GM23338 (cell line): ENCODE data around the gene SZT2. TPM values are rescaled to one million over a fixed set of nuclear protein-coding genes. Genes with fewer than 3 reads are reported as not detected.

Experiments used
- ATAC-seq: fragments of 200-7000 bp; cut with Tn5 transposase; 3 replicates; pipeline ENCODE4 v1.9.1; 2020
- DNase-seq: peaks from one replicate; pipeline ENCODE4 v3.0.0-alpha.2; 2015; ENCODE audit warnings: low spot score
- H2AFZ ChIP-seq: fragments of 200-600 bp; sonication (generic); 2 replicates; pipeline ENCODE4 v1.8.0; 2016; ENCODE audit warnings: antibody characterized with exemption, mild to moderate bottlenecking, moderate library complexity
- H3F3A ChIP-seq: fragments of 200-600 bp; sonication (generic); replicated peaks from 2 replicates; pipeline ENCODE4 v1.8.0; 2017; ENCODE audit warnings: antibody characterized with exemption, mixed run types, low read depth
- H3K27ac ChIP-seq: fragments of 200-600 bp; sonication (generic); 2 replicates; pipeline ENCODE4 v1.6.1; 2016; ENCODE audit warnings: low read depth
- H3K27me3 ChIP-seq: fragments of 200-600 bp; sonication (generic); 2 replicates; pipeline ENCODE4 v1.8.0; 2016; ENCODE audit warnings: mild to moderate bottlenecking, mixed run types, moderate library complexity; ENCODE audit not compliant: insufficient read depth
- H3K36me3 ChIP-seq: fragments of 200-600 bp; sonication (generic); 2 replicates; pipeline ENCODE4 v1.8.0; 2016; ENCODE audit warnings: mild to moderate bottlenecking; ENCODE audit not compliant: insufficient read depth
- H3K4me1 ChIP-seq: fragments of 200-600 bp; sonication (generic); 2 replicates; pipeline ENCODE4 v1.8.0; 2016; ENCODE audit warnings: mild to moderate bottlenecking, moderate library complexity; ENCODE audit not compliant: insufficient read depth
- H3K4me2 ChIP-seq: fragments of 200-600 bp; sonication (generic); 2 replicates; pipeline ENCODE4 v1.7.1; 2017; ENCODE audit warnings: mixed run types
- H3K4me3 ChIP-seq: fragments of 200-600 bp; sonication (generic); 2 replicates; pipeline ENCODE4 v1.6.1; 2016; ENCODE audit warnings: mixed run types
- H3K79me2 ChIP-seq: fragments of 200-600 bp; sonication (generic); replicated peaks from 2 replicates; pipeline ENCODE4 v1.8.0; 2017; ENCODE audit warnings: mild to moderate bottlenecking; ENCODE audit not compliant: insufficient read depth
- H3K9me2 ChIP-seq: fragments of 200-600 bp; sonication (generic); 2 replicates; pipeline ENCODE4 v1.8.0; 2017; ENCODE audit not compliant: insufficient read depth
- H4K20me1 ChIP-seq: fragments of 200-600 bp; sonication (generic); replicated peaks from 2 replicates; pipeline ENCODE4 v1.8.0; 2017; ENCODE audit warnings: mild to moderate bottlenecking; ENCODE audit not compliant: insufficient read depth
- H3K27ac Mint-ChIP-seq: 2 replicates; pipeline ENCODE4 v1.8.0; 2020; ENCODE audit warnings: inconsistent platforms, mild to moderate bottlenecking, moderate library complexity, mixed read lengths
- H3K27me3 Mint-ChIP-seq: 3 replicates; pipeline ENCODE4 v1.8.0; 2022; ENCODE audit warnings: low read depth, mild to moderate bottlenecking, moderate library complexity, mixed read lengths, inconsistent platforms; ENCODE audit not compliant: insufficient read depth, poor library complexity
- H3K36me3 Mint-ChIP-seq: 3 replicates; pipeline ENCODE4 v1.8.0; 2021; ENCODE audit warnings: low read depth, mild to moderate bottlenecking, inconsistent platforms, moderate library complexity, mixed read lengths
- H3K4me1 Mint-ChIP-seq: 3 replicates; pipeline ENCODE4 v1.8.0; 2020; ENCODE audit warnings: mild to moderate bottlenecking, inconsistent platforms, mixed read lengths
- H3K4me3 Mint-ChIP-seq: 3 replicates; pipeline ENCODE4 v1.8.0; 2021; ENCODE audit warnings: moderate library complexity, mild to moderate bottlenecking, inconsistent platforms, mixed read lengths
- H3K9me3 Mint-ChIP-seq: 3 replicates; pipeline ENCODE4 v1.8.0; 2020; ENCODE audit warnings: moderate library complexity, mild to moderate bottlenecking, inconsistent platforms, mixed read lengths
- CREB1 ChIP-seq: fragments of 250-450 bp; sonication (Bioruptor Pico); IDR thresholded peaks from 2 replicates; pipeline ENCODE4 v1.5.0; 2020; ENCODE audit warnings: low read depth, mild to moderate bottlenecking, moderate library complexity
- EZH2 ChIP-seq: fragments of 200-600 bp; sonication (generic); IDR thresholded peaks from one replicate; pipeline ENCODE4 v1.8.0; 2017; ENCODE audit warnings: antibody characterized with exemption, mild to moderate bottlenecking, low read depth; ENCODE audit not compliant: unreplicated experiment
- EZH2phosphoT487 ChIP-seq: fragments of 200-600 bp; sonication (generic); IDR thresholded peaks from one replicate; pipeline ENCODE4 v1.8.1; 2018; ENCODE audit warnings: antibody characterized with exemption; ENCODE audit not compliant: unreplicated experiment
- POLR2AphosphoS5 ChIP-seq: IDR thresholded peaks from 2 replicates; pipeline ENCODE4 v1.6.1; 2016; ENCODE audit warnings: antibody characterized with exemption, low read depth
- REST ChIP-seq: IDR thresholded peaks from one replicate; pipeline ENCODE4 v1.6.1; 2018; ENCODE audit warnings: antibody characterized with exemption; ENCODE audit not compliant: unreplicated experiment
- STAT1 ChIP-seq: IDR thresholded peaks from one replicate; pipeline ENCODE4 v1.6.1; 2016; ENCODE audit warnings: antibody characterized with exemption; ENCODE audit not compliant: unreplicated experiment
- ZNF114 ChIP-seq: fragments of 250-450 bp; sonication (Bioruptor Pico); IDR thresholded peaks from 2 replicates; pipeline ENCODE4 v1.5.0; 2020; ENCODE audit warnings: mild to moderate bottlenecking, moderate library complexity
- ZNF462 ChIP-seq: fragments of 250-450 bp; sonication (Bioruptor Pico); IDR thresholded peaks from 2 replicates; pipeline ENCODE4 v1.5.0; 2020; ENCODE audit warnings: mild to moderate bottlenecking, moderate library complexity
- polyA plus RNA-seq: library from polyadenylated mRNA; unstranded; fragments of >200 nt; fragmentation: Nextera tagmentation; extraction: Ambion mirVana; gene quantifications from 2 replicates; pipeline ENCODE4 v1.2.1, GENCODE V29; 2016
- total RNA-seq: library from RNA; depleted of rRNA; stranded (reverse); fragments of >200 nt; shearing (Covaris generic); gene quantifications from 2 replicates; pipeline ENCODE4 v1.2.3, GENCODE V29; 2014
- TF ChIP-seq, protein P1 (sequence below): IDR thresholded peaks from 2 replicates; pipeline ENCODE4 v1.6.1; 2016; ENCODE audit warnings: antibody characterized with exemption

SZT2 gene
- total and polyA plus RNA-seq, 2 experiments from 2014 or later = 4.1 to 16.1 TPM

DNA sequence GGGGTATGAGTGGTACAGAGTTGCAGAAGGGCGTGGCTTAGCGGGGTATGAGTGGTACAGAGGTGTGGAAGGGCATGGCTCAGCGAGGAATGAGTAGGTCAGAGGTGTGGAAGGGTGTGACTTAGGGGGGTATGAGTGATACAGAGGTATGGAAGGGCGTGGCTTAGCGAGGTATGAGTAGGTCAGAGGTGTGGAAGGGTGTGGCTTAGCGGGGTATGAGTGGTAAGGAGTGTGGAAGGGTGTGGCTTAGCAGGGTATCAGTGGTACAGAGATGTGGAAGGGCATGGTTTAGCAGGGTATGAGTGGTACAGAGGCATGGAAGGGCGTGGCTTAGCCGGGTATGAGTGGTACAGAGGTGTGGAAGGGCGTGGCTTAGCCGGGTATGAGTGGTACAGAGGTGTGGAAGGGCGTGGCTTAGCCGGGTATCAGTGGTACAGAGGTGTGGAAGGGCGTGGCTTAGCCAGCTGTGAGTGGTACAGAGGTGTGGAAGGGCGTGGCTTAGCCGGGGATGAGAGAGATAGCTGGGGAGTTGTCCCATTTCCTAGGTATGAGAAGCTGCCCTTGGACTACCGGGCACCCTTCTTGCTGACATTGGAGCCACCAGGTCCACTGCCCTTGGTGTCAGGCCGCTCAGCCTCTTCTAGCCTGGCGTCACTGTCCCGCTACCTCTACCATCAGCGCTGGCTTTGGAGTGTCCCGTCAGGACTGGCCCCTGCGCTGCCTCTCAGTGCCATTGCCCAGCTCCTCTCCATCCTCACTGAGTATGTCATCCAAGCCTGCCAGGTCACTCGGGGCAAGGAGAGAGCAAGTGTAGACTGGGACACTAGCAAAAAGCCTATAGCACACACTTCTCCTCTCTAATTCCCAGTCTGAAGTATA, 34.2 kb downstream of the SZT2 start:
- no peak for TF ChIP-seq EZH2phosphoT487
- no peak for TF ChIP-seq CREB1 (CRISPR knock-in tag)
- H3K4me1 ChIP-seq = peaks cover 5% of the 10 kb centered on the region; the same call in 1 of the 2 replicates
- no peaks in the 10 kb centered on the region for H3K9me2 ChIP-seq
- no peaks in the 10 kb centered on the region for H3K9me3 Mint-ChIP-seq
- H3F3A ChIP-seq = no peaks in the 10 kb centered on the region
- H3K27ac Mint-ChIP-seq = no peak overlapping the region
- no peak overlapping the region for H3K27ac ChIP-seq
- no peak overlapping the region for H3K4me2 ChIP-seq
- no peaks in the 10 kb centered on the region for H4K20me1 ChIP-seq
- peaks cover 10% of the 10 kb centered on the region; the same call in 2 of the 3 replicates for H3K4me1 Mint-ChIP-seq
- DNase-seq (no peak), ATAC-seq (no peak)
- H3K27me3 Mint-ChIP-seq = peaks cover under 1% of the 10 kb centered on the region
- H3K27me3 ChIP-seq = no peaks in the 10 kb centered on the region
- no peak overlapping the region for H3K4me3 ChIP-seq
- no peak overlapping the region for H3K4me3 Mint-ChIP-seq
- H3K79me2 ChIP-seq = no peaks in the 10 kb centered on the region
- H2AFZ ChIP-seq = no peak overlapping the region
- peaks cover 30% of the 10 kb centered on the region for H3K36me3 Mint-ChIP-seq
- H3K36me3 ChIP-seq = no peaks in the 10 kb centered on the region

- Mint-ChIP-seq H3K27me3 (peaks cover 2% of the 10 kb centered on the region), H3K9me3 (no peaks in the 10 kb centered on the region), H3K27ac (no peak overlapping the region), H3K4me3 (no peak overlapping the region), H3K4me1 (peaks cover 10% of the 10 kb centered on the region; the same call in 2 of the 3 replicates), H3K36me3 (peaks cover 39% of the 10 kb centered on the region)
- no peak for DNase-seq
- Histone ChIP-seq H2AFZ (no peak overlapping the region), H3F3A (no peaks in the 10 kb centered on the region), H3K27me3 (no peaks in the 10 kb centered on the region), H3K4me1 (peaks cover 5% of the 10 kb centered on the region; the same call in 1 of the 2 replicates), H3K4me3 (no peak overlapping the region), H3K79me2 (no peaks in the 10 kb centered on the region), H3K27ac (no peak overlapping the region), H4K20me1 (no peaks in the 10 kb centered on the region), H3K9me2 (no peaks in the 10 kb centered on the region), H3K4me2 (no peak overlapping the region), H3K36me3 (no peaks in the 10 kb centered on the region)
- ATAC-seq = no peak
- no peak for TF ChIP-seq POLR2AphosphoS5
- TF ChIP-seq, protein P1, sequence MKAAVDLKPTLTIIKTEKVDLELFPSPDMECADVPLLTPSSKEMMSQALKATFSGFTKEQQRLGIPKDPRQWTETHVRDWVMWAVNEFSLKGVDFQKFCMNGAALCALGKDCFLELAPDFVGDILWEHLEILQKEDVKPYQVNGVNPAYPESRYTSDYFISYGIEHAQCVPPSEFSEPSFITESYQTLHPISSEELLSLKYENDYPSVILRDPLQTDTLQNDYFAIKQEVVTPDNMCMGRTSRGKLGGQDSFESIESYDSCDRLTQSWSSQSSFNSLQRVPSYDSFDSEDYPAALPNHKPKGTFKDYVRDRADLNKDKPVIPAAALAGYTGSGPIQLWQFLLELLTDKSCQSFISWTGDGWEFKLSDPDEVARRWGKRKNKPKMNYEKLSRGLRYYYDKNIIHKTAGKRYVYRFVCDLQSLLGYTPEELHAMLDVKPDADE = no peak
- no peak for TF ChIP-seq STAT1
- TF ChIP-seq ZNF462 (CRISPR knock-in tag) = no peak
- no peak for TF ChIP-seq EZH2
- TF ChIP-seq ZNF114 (CRISPR knock-in tag) = no peak
- TF ChIP-seq REST = no peak
Measured at GRCh38 chr1:43425045-43425444, 35.3 kb downstream of the SZT2 start.
